Nephron (organoid): ENCODE measurements around the gene ST3GAL4.
A peak's percentile ranks its signal among the peaks of the same experiment; 100 is the strongest.

Experiments
- H3K27ac Mint-ChIP-seq, 3 experiments: 2 replicates each; pipeline ENCODE4 v1.8.0; 2020; ENCODE audit warnings: mixed read lengths in 3 of 3, mild to moderate bottlenecking in 2 of 3, moderate library complexity in 1 of 3
- H3K27me3 Mint-ChIP-seq: 2 replicates; pipeline ENCODE4 v1.8.0; 2021; ENCODE audit warnings: low read depth, mild to moderate bottlenecking, moderate library complexity, mixed read lengths
- H3K36me3 Mint-ChIP-seq: 2 replicates; pipeline ENCODE4 v1.8.0; 2020; ENCODE audit warnings: low read depth, mixed read lengths
- H3K4me1 Mint-ChIP-seq: 2 replicates; pipeline ENCODE4 v1.8.0; 2020; ENCODE audit warnings: mixed read lengths
- H3K4me3 Mint-ChIP-seq, 3 experiments: 2 replicates each; pipeline ENCODE4 v1.8.0; 2020; ENCODE audit warnings: mild to moderate bottlenecking in 3 of 3, mixed read lengths in 3 of 3, moderate library complexity in 2 of 3
- H3K9me3 Mint-ChIP-seq: 2 replicates; pipeline ENCODE4 v1.8.0; 2020; ENCODE audit warnings: mixed read lengths
- TF ChIP-seq, protein P1 (sequence below), 3 experiments: fragments of 200-600 bp; sonication (generic); IDR thresholded peaks; one replicate each; pipeline ENCODE4 v1.5.0; 2021; ENCODE audit warnings: antibody characterized with exemption in 3 of 3; ENCODE audit not compliant: unreplicated experiment in 3 of 3

The ST3GAL4 gene

DNA sequence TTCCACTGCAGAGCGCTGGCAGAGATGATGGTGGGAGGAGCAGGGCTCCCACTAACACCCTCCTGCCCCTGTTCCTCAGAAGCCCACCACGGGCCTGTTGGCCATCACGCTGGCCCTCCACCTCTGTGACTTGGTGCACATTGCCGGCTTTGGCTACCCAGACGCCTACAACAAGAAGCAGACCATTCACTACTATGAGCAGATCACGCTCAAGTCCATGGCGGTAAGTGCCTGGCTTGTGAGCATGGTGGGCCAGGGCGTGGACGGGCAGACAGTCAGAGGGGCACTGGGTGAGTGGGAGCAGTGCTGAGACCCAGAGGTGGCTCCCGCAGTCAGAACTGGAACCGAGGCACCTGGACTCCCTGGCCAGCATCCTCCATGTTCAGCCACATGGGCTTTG lies 57.9 kb downstream of the ST3GAL4 start:
- Mint-ChIP-seq H3K27me3 (no peaks in the 10 kb centered on the region), H3K36me3 (peaks cover 30% of the 10 kb centered on the region), H3K27ac (no peak overlapping the region)

DNA sequence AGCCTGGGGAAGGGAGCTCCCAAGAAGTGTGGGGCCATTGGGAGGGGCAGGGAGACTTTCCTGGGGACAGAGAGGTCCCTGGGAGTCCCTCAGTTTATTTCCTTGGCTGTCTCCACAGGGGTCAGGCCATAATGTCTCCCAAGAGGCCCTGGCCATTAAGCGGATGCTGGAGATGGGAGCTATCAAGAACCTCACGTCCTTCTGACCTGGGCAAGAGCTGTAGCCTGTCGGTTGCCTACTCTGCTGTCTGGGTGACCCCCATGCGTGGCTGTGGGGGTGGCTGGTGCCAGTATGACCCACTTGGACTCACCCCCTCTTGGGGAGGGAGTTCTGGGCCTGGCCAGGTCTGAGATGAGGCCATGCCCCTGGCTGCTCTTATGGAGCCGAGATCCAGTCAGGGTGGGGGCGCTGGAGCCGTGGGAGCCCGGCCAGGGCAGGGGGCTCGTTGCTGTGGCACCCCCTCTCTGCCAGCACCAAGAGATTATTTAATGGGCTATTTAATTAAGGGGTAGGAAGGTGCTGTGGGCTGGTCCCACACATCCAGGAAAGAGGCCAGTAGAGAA lies 58.4 kb downstream of the ST3GAL4 start:
- Mint-ChIP-seq H3K27me3 (no peaks in the 10 kb centered on the region), H3K4me1 (peaks cover 51% of the 10 kb centered on the region), H3K4me3 (no peak overlapping the region), H3K36me3 (peaks cover 29% of the 10 kb centered on the region), H3K27ac (no peak overlapping the region), H3K9me3 (no peaks in the 10 kb centered on the region)
- TF ChIP-seq, protein P1, sequence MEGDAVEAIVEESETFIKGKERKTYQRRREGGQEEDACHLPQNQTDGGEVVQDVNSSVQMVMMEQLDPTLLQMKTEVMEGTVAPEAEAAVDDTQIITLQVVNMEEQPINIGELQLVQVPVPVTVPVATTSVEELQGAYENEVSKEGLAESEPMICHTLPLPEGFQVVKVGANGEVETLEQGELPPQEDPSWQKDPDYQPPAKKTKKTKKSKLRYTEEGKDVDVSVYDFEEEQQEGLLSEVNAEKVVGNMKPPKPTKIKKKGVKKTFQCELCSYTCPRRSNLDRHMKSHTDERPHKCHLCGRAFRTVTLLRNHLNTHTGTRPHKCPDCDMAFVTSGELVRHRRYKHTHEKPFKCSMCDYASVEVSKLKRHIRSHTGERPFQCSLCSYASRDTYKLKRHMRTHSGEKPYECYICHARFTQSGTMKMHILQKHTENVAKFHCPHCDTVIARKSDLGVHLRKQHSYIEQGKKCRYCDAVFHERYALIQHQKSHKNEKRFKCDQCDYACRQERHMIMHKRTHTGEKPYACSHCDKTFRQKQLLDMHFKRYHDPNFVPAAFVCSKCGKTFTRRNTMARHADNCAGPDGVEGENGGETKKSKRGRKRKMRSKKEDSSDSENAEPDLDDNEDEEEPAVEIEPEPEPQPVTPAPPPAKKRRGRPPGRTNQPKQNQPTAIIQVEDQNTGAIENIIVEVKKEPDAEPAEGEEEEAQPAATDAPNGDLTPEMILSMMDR (IDR thresholded peaks at IDR 0.05; ENCODE audit: unreplicated experiment in 3 of 3) = no peak

More for the DNA sequence above, 57.9 kb downstream of the ST3GAL4 start:
- Mint-ChIP-seq H3K4me1 (peaks cover 47% of the 10 kb centered on the region), H3K9me3 (no peaks in the 10 kb centered on the region), H3K4me3 (no peak overlapping the region)
- TF ChIP-seq, protein P1 (IDR thresholded peaks at IDR 0.05; ENCODE audit: unreplicated experiment in 3 of 3) = no peak

DNA sequence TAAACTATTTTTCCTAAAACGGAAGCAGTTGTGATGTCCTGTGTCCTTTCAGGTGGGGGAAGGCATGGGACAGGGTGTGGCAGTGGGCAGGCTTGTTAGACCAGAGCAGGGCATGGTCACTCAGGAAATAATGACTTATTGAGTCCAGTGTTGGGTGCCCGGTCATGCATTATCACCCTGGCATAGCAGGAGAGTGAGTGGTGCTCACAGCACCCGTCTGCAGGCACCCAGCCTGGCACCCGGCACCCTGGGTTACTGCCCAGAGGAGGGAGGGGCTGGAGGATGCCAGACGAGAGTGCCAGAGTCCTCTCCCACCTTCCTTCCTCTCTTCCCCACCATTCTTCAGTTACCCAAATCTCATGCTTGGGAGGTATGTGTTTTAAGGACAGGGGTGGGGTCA lies 59.1 kb downstream of the ST3GAL4 start:
- Mint-ChIP-seq H3K27me3 (no peaks in the 10 kb centered on the region), H3K27ac (peak overlapping the region; percentile 84 to 96 (median 95)), H3K4me3 (no peak overlapping the region), H3K9me3 (no peaks in the 10 kb centered on the region), H3K4me1 (peaks cover 48% of the 10 kb centered on the region), H3K36me3 (peaks cover 22% of the 10 kb centered on the region)
- TF ChIP-seq, protein P1 (IDR thresholded peaks at IDR 0.05; ENCODE audit: unreplicated experiment in 3 of 3) = no peak

DNA sequence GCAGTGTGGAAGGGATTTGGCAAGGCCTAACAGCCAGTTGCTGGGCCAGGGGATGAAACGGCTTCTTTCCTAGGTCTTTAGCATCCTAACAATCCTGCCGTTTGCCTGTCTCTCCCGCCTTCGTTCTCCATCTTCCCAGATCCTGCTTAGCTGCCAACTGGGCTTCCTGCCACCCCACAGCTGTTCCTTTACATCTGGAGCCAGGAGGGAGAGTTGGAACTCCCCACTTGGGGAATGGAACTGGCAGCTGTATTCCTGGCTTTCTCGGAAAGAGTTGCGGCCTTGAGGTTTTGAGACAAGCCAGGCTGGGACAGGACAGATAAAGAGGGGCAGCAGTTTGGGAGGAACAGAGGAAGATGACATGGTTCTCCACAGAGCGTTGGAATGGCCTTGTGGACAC lies 59.6 kb downstream of the ST3GAL4 start:
- Mint-ChIP-seq H3K27me3 (no peaks in the 10 kb centered on the region), H3K36me3 (peaks cover 20% of the 10 kb centered on the region), H3K9me3 (no peaks in the 10 kb centered on the region), H3K4me1 (peaks cover 50% of the 10 kb centered on the region), H3K4me3 (peak overlapping the region in 2 of 3 experiments; percentile 48 to 49), H3K27ac (peak overlapping the region; percentile 84 to 96 (median 95))
- TF ChIP-seq, protein P1 (IDR thresholded peaks at IDR 0.05; ENCODE audit: unreplicated experiment in 3 of 3) = no peak

DNA sequence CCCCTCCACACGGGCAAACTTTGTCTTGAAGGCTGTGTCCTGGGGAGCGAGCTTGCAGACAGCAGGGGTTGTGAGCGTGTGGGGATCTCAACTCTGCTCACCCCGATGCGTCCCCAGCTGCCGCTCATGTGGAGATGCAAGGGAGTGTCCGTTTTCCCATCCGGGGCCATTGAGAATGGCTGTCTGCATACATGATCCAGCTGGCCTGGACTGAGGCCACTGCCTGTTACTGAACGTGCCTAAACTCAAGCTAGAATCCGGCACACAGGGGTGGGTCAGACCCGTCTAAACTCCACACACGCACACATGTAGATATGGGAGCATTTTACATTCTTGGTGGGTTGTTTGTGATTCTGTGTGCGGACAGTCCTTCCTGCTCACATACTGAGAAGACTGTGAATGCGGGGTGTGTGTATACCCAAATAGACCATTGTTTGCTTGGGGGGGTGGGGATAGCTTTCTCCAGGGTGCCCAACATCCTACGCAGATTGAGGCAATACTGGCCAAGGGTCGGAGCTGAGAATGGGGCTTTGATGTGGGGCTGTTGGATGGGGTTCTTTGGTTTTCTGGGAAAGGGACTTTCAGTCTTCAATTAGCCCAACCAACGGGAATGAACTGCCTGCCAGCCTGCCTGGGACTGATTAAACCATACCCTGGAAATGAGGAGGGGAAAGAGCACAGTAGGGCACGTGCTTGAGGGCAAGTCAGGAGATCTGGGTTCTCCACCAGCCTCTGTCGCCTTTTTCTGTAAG lies 60.4 kb downstream of the ST3GAL4 start:
- H3K4me1 Mint-ChIP-seq = peaks cover 53% of the 10 kb centered on the region
- peak overlapping the region in 1 of 3 experiments; percentile 49 for H3K4me3 Mint-ChIP-seq

More for the DNA sequence above, 60.4 kb downstream of the ST3GAL4 start:
- H3K9me3 Mint-ChIP-seq = no peaks in the 10 kb centered on the region
- no peaks in the 10 kb centered on the region for H3K27me3 Mint-ChIP-seq
- TF ChIP-seq, protein P1 (IDR thresholded peaks at IDR 0.05; ENCODE audit: unreplicated experiment in 3 of 3) = no peak
- H3K36me3 Mint-ChIP-seq = peaks cover 16% of the 10 kb centered on the region
- H3K27ac Mint-ChIP-seq = peak overlapping the region; percentile 84 to 96 (median 95)
